MM.1S (cell line): ENCODE results near the gene FAM193A.

Experiments used
- EZH2 ChIP-seq: fragments of 300-600 bp; sonication (generic); optimal IDR thresholded peaks from 2 replicates; pipeline ENCODE3; 2017; ENCODE audit warnings: low read depth, mild to moderate bottlenecking, antibody characterized with exemption, low read length, mixed read lengths
- TF ChIP-seq, protein P1 (sequence below): fragments of 300-600 bp; sonication (generic); IDR thresholded peaks from 2 replicates; pipeline ENCODE4 v1.5.1; 2016; ENCODE audit warnings: antibody characterized with exemption, low read length, mixed read lengths

DNA sequence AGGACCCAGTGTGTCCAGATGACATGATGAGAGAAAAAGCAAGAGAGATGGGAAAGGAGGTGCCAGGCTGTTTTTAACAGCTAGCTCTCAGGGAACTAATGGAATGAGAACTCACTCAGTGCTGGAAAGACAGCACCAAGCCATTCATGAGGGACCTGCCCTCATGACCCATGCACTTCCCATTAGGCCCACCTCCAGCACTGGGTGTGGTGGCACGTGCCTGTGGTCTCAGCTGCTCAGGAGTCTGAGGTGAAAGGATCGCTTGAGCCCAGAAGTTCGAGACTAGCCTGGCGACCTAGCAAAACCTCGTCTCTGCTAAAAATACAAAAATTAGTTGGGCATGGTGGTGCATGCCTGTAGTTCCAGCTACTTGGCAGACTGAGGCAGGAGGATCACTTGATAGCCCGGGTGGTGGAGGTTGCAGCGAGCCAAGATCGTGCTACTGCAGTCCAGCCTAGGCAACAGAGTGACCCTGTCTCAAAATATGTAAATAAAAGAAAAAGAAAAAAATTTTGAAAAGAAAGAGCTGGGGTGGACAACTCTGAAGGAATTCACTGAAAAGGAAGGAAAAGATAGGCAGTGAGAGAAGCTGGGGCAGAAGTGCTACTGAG lies 50.9 kb downstream of the FAM193A start:
- TF ChIP-seq, protein P1, sequence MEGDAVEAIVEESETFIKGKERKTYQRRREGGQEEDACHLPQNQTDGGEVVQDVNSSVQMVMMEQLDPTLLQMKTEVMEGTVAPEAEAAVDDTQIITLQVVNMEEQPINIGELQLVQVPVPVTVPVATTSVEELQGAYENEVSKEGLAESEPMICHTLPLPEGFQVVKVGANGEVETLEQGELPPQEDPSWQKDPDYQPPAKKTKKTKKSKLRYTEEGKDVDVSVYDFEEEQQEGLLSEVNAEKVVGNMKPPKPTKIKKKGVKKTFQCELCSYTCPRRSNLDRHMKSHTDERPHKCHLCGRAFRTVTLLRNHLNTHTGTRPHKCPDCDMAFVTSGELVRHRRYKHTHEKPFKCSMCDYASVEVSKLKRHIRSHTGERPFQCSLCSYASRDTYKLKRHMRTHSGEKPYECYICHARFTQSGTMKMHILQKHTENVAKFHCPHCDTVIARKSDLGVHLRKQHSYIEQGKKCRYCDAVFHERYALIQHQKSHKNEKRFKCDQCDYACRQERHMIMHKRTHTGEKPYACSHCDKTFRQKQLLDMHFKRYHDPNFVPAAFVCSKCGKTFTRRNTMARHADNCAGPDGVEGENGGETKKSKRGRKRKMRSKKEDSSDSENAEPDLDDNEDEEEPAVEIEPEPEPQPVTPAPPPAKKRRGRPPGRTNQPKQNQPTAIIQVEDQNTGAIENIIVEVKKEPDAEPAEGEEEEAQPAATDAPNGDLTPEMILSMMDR: no peak
- TF ChIP-seq EZH2: no peak
